Liver (tissue), 9 donors: ENCODE results near the gene PACS1. TPM values are rescaled to one million over a fixed set of nuclear protein-coding genes. Genes with fewer than 3 reads are reported as not detected.

Source experiments
- DNase-seq: peaks from one replicate; pipeline ENCODE4 v3.0.0-alpha.2; 2017; ENCODE audit warnings: low spot score
- H3K27ac ChIP-seq, 2 donors: one replicate each; pipeline ENCODE4 v1.7.0; 2013; ENCODE audit warnings: inconsistent platforms in 2 of 2, low read length in 2 of 2, control low read depth in 1 of 2, low read depth in 1 of 2, mild to moderate bottlenecking in 1 of 2
- H3K27me3 ChIP-seq, 4 donors: one replicate each; pipeline versions ENCODE4 v1.6.1 to v1.7.0; 2013; ENCODE audit warnings: low read length in 3 of 4, inconsistent platforms in 1 of 4, mild to moderate bottlenecking in 1 of 4, moderate library complexity in 1 of 4; ENCODE audit not compliant: control insufficient read depth in 4 of 4, insufficient read depth in 4 of 4
- H3K36me3 ChIP-seq, 4 donors: one replicate each; pipeline versions ENCODE4 v1.6.1 to v1.7.0; 2013; ENCODE audit warnings: low read length in 3 of 4, mild to moderate bottlenecking in 3 of 4, low read depth in 1 of 4, moderate library complexity in 1 of 4; ENCODE audit not compliant: control insufficient read depth in 4 of 4, insufficient read depth in 3 of 4
- H3K4me1 ChIP-seq, 4 donors: one replicate each; pipeline versions ENCODE4 v1.6.1 to v1.7.0; 2013; ENCODE audit warnings: low read length in 3 of 4, mild to moderate bottlenecking in 3 of 4, moderate library complexity in 1 of 4; ENCODE audit not compliant: control insufficient read depth in 4 of 4, insufficient read depth in 4 of 4
- H3K4me3 ChIP-seq, 3 donors: one replicate each; pipeline versions ENCODE4 v1.6.1 to v1.7.0; 2013; ENCODE audit warnings: low read length in 3 of 3, control low read depth in 1 of 3, low read depth in 1 of 3, mild to moderate bottlenecking in 1 of 3
- H3K9ac ChIP-seq, 2 donors: one replicate each; pipeline ENCODE4 v1.7.0; 2013; ENCODE audit warnings: low read length in 2 of 2, mild to moderate bottlenecking in 2 of 2, moderate library complexity in 2 of 2, control low read depth in 1 of 2, low read depth in 1 of 2
- H3K9me3 ChIP-seq, 4 donors: one replicate each; pipeline versions ENCODE4 v1.6.1 to v1.7.0; 2013; ENCODE audit warnings: low read length in 3 of 4; ENCODE audit not compliant: control insufficient read depth in 4 of 4
- EGR1 ChIP-seq, 2 donors: IDR thresholded peaks; 2 replicates each; pipeline ENCODE4 v1.6.1; 2016 to 2018; ENCODE audit warnings: antibody characterized with exemption in 2 of 2, low read depth in 2 of 2
- FOXA2 ChIP-seq: IDR thresholded peaks from 2 replicates; pipeline ENCODE4 v1.6.1; 2016; ENCODE audit warnings: antibody characterized with exemption
- GABPA ChIP-seq, 2 donors: IDR thresholded peaks in 1 of 2; conservative IDR thresholded peaks in 1 of 2; 2 replicates each; pipeline ENCODE4 v1.6.1; 2016; ENCODE audit warnings: antibody characterized with exemption in 2 of 2, mild to moderate bottlenecking in 1 of 2, moderate library complexity in 1 of 2
- HNF4A ChIP-seq, 2 donors: conservative IDR thresholded peaks; 2 replicates each; pipeline ENCODE4 v1.6.1; 2016; ENCODE audit warnings: antibody characterized with exemption in 2 of 2, mild to moderate bottlenecking in 2 of 2
- JUND ChIP-seq, 2 donors: IDR thresholded peaks; 2 replicates each; pipeline ENCODE4 v1.6.1; 2016; ENCODE audit warnings: antibody characterized with exemption in 2 of 2
- NR2F2 ChIP-seq: IDR thresholded peaks from 2 replicates; pipeline ENCODE4 v1.6.1; 2016; ENCODE audit warnings: antibody characterized with exemption
- RAD21 ChIP-seq, 2 donors: IDR thresholded peaks; 2 replicates each; pipeline ENCODE4 v1.6.1; 2016; ENCODE audit warnings: antibody characterized with exemption in 2 of 2, mild to moderate bottlenecking in 2 of 2
- RXRA ChIP-seq, 2 donors: IDR thresholded peaks; 2 replicates each; pipeline ENCODE4 v1.6.1; 2017 to 2018; ENCODE audit warnings: antibody characterized with exemption in 2 of 2, mild to moderate bottlenecking in 1 of 2
- SP1 ChIP-seq: IDR thresholded peaks from 2 replicates; pipeline ENCODE4 v1.6.1; 2018; ENCODE audit warnings: antibody characterized with exemption, mild to moderate bottlenecking
- TAF1 ChIP-seq: conservative IDR thresholded peaks from 2 replicates; pipeline ENCODE4 v1.6.1; 2016; ENCODE audit warnings: antibody characterized with exemption, mild to moderate bottlenecking
- WGBS: extraction: QIAGEN DNeasy Blood & Tissue Kit; methylation state at CpG from one replicate; pipeline ENCODE4 v1.1.7; 2013; 5-methylcytosine and 5-hydroxymethylcytosine counted together
- polyA plus RNA-seq, 2 donors: library from polyadenylated mRNA; stranded (reverse) in 1 of 2; unstranded in 1 of 2; fragments of 200-250 nt in 1 of 2; fragments of >200 nt in 1 of 2; fragmentation: Nextera tagmentation in 1 of 2; extraction: Ambion mirVana in 1 of 2; gene quantifications; one replicate each; pipeline versions ENCODE4 v1.2.1 to v1.2.3, GENCODE V29; 2013 to 2015
- total RNA-seq, 2 donors: library from RNA; depleted of rRNA; stranded (reverse); fragments of >200 nt; gene quantifications; one replicate each; pipeline ENCODE4 v1.2.3, GENCODE V29; 2014
- TF ChIP-seq, protein P1 (sequence below): IDR thresholded peaks from 2 replicates; pipeline ENCODE4 v1.6.1; 2016; ENCODE audit warnings: antibody characterized with exemption
- TF ChIP-seq, protein P2 (sequence below): fragments of 150-350 bp; IDR thresholded peaks from 2 replicates; pipeline ENCODE4 v1.5.1; 2017; ENCODE audit warnings: improper control_type of control experiment, low read depth, low read length; ENCODE audit not compliant: missing input control
- TF ChIP-seq, protein P3 (sequence below): IDR thresholded peaks from 2 replicates; pipeline ENCODE4 v1.6.1; 2016; ENCODE audit warnings: antibody characterized with exemption, mild to moderate bottlenecking
- TF ChIP-seq, protein P4 (sequence below): IDR thresholded peaks from 2 replicates; pipeline ENCODE4 v1.6.1; 2016; ENCODE audit warnings: antibody characterized with exemption
- TF ChIP-seq, protein P5 (sequence below): IDR thresholded peaks from 2 replicates; pipeline ENCODE4 v1.6.1; 2016; ENCODE audit warnings: antibody characterized with exemption
- donor health status: healthy.
- donor health status: healthy.
- donor health status: healthy.
- donor health status: healthy.
- donor health status: healthy.

PACS1 gene
- total and polyA plus RNA-seq, 4 donors, result 2.7 to 9.1 (median 7.3) TPM

DNA sequence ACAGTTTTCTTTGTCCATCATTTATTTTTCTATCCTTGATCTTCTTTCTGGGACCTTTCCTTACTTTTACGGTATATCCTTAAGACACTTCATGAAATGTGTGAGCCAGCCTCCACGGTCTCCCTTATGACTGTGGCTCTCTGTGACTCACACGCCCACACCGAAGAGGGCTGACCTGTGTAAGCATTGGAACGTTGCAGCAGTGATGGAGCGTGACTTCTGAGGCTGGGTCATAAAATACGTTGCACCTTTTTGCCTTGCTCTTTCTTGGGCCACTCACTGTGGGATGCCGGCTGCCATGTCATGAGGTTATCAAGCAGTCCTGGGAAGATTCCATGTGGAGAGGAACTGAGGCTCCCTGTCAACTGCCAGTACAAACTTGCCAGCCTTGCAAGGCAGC lies 102.1 kb downstream of the PACS1 start:
- Histone ChIP-seq H3K27me3 (no peaks in the 10 kb centered on the region), H3K4me3 (no peak overlapping the region), H3K27ac (no peak overlapping the region), H3K36me3 (no peaks in the 10 kb centered on the region), H3K9ac (no peak overlapping the region), H3K9me3 (no peaks in the 10 kb centered on the region), H3K4me1 (no peaks in the 10 kb centered on the region)
- DNase-seq, result no peak
- 89% methylated on average over 8 of the region's 8 CpGs for WGBS
- TF ChIP-seq RAD21 (IDR thresholded peaks at IDR 0.05) (no peak), GABPA (IDR thresholded peaks at IDR 0.05 in 1 of 2, conservative IDR thresholded peaks at IDR 0.05 in 1 of 2) (no peak), HNF4A (conservative IDR thresholded peaks at IDR 0.05) (no peak), JUND (IDR thresholded peaks at IDR 0.05) (no peak), NR2F2 (no peak), TAF1 (no peak)
- TF ChIP-seq, protein P1, sequence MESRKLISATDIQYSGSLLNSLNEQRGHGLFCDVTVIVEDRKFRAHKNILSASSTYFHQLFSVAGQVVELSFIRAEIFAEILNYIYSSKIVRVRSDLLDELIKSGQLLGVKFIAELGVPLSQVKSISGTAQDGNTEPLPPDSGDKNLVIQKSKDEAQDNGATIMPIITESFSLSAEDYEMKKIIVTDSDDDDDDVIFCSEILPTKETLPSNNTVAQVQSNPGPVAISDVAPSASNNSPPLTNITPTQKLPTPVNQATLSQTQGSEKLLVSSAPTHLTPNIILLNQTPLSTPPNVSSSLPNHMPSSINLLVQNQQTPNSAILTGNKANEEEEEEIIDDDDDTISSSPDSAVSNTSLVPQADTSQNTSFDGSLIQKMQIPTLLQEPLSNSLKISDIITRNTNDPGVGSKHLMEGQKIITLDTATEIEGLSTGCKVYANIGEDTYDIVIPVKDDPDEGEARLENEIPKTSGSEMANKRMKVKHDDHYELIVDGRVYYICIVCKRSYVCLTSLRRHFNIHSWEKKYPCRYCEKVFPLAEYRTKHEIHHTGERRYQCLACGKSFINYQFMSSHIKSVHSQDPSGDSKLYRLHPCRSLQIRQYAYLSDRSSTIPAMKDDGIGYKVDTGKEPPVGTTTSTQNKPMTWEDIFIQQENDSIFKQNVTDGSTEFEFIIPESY, result no peak
- TF ChIP-seq, protein P2, sequence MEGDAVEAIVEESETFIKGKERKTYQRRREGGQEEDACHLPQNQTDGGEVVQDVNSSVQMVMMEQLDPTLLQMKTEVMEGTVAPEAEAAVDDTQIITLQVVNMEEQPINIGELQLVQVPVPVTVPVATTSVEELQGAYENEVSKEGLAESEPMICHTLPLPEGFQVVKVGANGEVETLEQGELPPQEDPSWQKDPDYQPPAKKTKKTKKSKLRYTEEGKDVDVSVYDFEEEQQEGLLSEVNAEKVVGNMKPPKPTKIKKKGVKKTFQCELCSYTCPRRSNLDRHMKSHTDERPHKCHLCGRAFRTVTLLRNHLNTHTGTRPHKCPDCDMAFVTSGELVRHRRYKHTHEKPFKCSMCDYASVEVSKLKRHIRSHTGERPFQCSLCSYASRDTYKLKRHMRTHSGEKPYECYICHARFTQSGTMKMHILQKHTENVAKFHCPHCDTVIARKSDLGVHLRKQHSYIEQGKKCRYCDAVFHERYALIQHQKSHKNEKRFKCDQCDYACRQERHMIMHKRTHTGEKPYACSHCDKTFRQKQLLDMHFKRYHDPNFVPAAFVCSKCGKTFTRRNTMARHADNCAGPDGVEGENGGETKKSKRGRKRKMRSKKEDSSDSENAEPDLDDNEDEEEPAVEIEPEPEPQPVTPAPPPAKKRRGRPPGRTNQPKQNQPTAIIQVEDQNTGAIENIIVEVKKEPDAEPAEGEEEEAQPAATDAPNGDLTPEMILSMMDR, result no peak
- TF ChIP-seq, protein P3, sequence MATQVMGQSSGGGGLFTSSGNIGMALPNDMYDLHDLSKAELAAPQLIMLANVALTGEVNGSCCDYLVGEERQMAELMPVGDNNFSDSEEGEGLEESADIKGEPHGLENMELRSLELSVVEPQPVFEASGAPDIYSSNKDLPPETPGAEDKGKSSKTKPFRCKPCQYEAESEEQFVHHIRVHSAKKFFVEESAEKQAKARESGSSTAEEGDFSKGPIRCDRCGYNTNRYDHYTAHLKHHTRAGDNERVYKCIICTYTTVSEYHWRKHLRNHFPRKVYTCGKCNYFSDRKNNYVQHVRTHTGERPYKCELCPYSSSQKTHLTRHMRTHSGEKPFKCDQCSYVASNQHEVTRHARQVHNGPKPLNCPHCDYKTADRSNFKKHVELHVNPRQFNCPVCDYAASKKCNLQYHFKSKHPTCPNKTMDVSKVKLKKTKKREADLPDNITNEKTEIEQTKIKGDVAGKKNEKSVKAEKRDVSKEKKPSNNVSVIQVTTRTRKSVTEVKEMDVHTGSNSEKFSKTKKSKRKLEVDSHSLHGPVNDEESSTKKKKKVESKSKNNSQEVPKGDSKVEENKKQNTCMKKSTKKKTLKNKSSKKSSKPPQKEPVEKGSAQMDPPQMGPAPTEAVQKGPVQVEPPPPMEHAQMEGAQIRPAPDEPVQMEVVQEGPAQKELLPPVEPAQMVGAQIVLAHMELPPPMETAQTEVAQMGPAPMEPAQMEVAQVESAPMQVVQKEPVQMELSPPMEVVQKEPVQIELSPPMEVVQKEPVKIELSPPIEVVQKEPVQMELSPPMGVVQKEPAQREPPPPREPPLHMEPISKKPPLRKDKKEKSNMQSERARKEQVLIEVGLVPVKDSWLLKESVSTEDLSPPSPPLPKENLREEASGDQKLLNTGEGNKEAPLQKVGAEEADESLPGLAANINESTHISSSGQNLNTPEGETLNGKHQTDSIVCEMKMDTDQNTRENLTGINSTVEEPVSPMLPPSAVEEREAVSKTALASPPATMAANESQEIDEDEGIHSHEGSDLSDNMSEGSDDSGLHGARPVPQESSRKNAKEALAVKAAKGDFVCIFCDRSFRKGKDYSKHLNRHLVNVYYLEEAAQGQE, result no peak
- TF ChIP-seq, protein P4, sequence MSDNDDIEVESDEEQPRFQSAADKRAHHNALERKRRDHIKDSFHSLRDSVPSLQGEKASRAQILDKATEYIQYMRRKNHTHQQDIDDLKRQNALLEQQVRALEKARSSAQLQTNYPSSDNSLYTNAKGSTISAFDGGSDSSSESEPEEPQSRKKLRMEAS, result no peak

DNA sequence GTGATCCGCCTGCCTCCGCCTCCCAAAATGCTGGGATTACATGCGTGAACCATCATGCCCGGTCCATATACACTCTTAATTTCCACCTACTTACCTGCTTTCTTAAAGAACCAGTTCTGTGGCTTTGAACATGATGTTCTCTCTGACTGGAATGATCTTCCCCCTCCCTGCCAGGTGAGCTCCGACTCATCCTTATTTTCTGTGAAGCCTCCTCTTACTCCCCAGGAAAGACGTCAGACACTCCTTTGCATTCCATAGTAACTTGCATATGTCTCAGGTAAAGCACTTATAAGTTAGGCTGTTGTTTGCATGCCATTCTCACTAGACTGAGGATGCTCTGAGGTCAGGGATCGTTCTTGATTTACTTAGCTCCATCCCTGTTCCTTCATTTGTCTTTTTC lies 106.6 kb downstream of the PACS1 start:
- Histone ChIP-seq H3K36me3 (no peaks in the 10 kb centered on the region), H3K9me3 (no peaks in the 10 kb centered on the region), H3K4me1 (peaks cover under 1 to 3% (median 2%) of the 10 kb centered on the region in 4 donors), H3K4me3 (no peak overlapping the region), H3K27me3 (no peaks in the 10 kb centered on the region), H3K27ac (no peak overlapping the region), H3K9ac (no peak overlapping the region)
- no peak for DNase-seq
- 96% methylated on average over 7 of the region's 7 CpGs for WGBS
- no peak for TF ChIP-seq NR2F2
- TF ChIP-seq, protein P2, result no peak
- TF ChIP-seq, protein P3, result no peak
- TF ChIP-seq, protein P5, sequence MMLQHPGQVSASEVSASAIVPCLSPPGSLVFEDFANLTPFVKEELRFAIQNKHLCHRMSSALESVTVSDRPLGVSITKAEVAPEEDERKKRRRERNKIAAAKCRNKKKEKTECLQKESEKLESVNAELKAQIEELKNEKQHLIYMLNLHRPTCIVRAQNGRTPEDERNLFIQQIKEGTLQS, result no peak
- no peak for TF ChIP-seq RAD21 (IDR thresholded peaks at IDR 0.05)
- no peak for TF ChIP-seq RXRA (IDR thresholded peaks at IDR 0.05)
- TF ChIP-seq SP1, result no peak
- TF ChIP-seq JUND (IDR thresholded peaks at IDR 0.05), result no peak
- no peak for TF ChIP-seq FOXA2
- TF ChIP-seq EGR1 (IDR thresholded peaks at IDR 0.05; ENCODE audit: low read depth in 2 of 2), result no peak
- TF ChIP-seq, protein P1, result no peak
